Sigmoid colon (tissue), 7 donors: Measurements from ENCODE around the gene CLIP4. TPM values are rescaled to one million over a fixed set of nuclear protein-coding genes. Genes with fewer than 3 reads are reported as not detected.
A peak's percentile ranks its signal among the peaks of the same experiment; 100 is the strongest.

ENCODE experiments used
- DNase-seq: peaks from one replicate; pipeline ENCODE4 v3.0.0-alpha.2; 2019
- H3K27ac ChIP-seq, 4 donors: fragments of 200-600 bp; sonication (generic); one replicate each; pipeline ENCODE4 v1.5.1; 2016 to 2019; ENCODE audit warnings: mild to moderate bottlenecking in 1 of 4
- H3K27me3 ChIP-seq, 3 donors: fragments of 200-600 bp; sonication (generic); one replicate each; pipeline ENCODE4 v1.5.1; 2019; ENCODE audit warnings: mild to moderate bottlenecking in 1 of 3
- H3K36me3 ChIP-seq, 4 donors: fragments of 200-600 bp; sonication (generic); one replicate each; pipeline ENCODE4 v1.5.1; 2016 to 2019
- H3K4me1 ChIP-seq, 4 donors: fragments of 200-600 bp; sonication (generic); one replicate each; pipeline ENCODE4 v1.5.1; 2017 to 2019
- H3K4me3 ChIP-seq, 4 donors: fragments of 200-600 bp; sonication (generic); one replicate each; pipeline ENCODE4 v1.5.1; 2017 to 2019; ENCODE audit warnings: mild to moderate bottlenecking in 2 of 4, moderate library complexity in 1 of 4
- H3K9me3 ChIP-seq, 4 donors: fragments of 200-600 bp in 3 of 4; sonication (generic) in 3 of 4; one replicate each; pipeline versions ENCODE4 v1.5.1 to v1.6.1; 2013 to 2019
- EP300 ChIP-seq, 4 donors: sonication (generic); formaldehyde crosslinking; IDR thresholded peaks; one replicate each; pipeline ENCODE4 v1.6.1; 2017; ENCODE audit warnings: antibody characterized with exemption in 4 of 4
- POLR2A ChIP-seq, 2 donors: fragments of 450-650 bp; IDR thresholded peaks; one replicate each; pipeline ENCODE4 v1.6.1; 2016; ENCODE audit warnings: antibody characterized with exemption in 2 of 2, mild to moderate bottlenecking in 2 of 2, moderate library complexity in 2 of 2
- POLR2AphosphoS5 ChIP-seq, 4 donors: sonication (generic); formaldehyde crosslinking; IDR thresholded peaks; one replicate each; pipeline ENCODE4 v1.6.1; 2017; ENCODE audit warnings: antibody characterized with exemption in 4 of 4
- WGBS, 2 donors: extraction: QIAGEN DNeasy Blood & Tissue Kit; methylation state at CpG; one replicate each; pipeline ENCODE4 v1.1.7; 2013; 5-methylcytosine and 5-hydroxymethylcytosine counted together
- intact Hi-C: fragments of 100-400 bp; cut with DNase I; formaldehyde crosslinking; loops from one replicate; pipeline ENCODE4 v1.15.1; 2023
- polyA plus RNA-seq, 3 donors: library from polyadenylated mRNA; stranded (reverse); fragments of 200-250 nt; gene quantifications; one replicate each; pipeline ENCODE4 v1.2.3, GENCODE V29; 2013
- total RNA-seq, 4 donors: library from RNA; depleted of rRNA; stranded (reverse); fragments of >200 nt; gene quantifications; one replicate each; pipeline ENCODE4 v1.1.0, GENCODE V29; 2016
- TF ChIP-seq, protein P1 (sequence below), 4 experiments: fragments of 450-650 bp in 3 of 4; fragments of 200-600 bp in 1 of 4; IDR thresholded peaks; one replicate each; pipeline ENCODE4 v1.5.1; 2016 to 2019; ENCODE audit warnings: antibody characterized with exemption in 4 of 4, mild to moderate bottlenecking in 3 of 4, moderate library complexity in 2 of 4
- donor health status: healthy with polysubstance abuse.
- donor health status: Bipolar disorder and iron deficiency.
- donor health status: healthy.

CLIP4 gene, protein sequence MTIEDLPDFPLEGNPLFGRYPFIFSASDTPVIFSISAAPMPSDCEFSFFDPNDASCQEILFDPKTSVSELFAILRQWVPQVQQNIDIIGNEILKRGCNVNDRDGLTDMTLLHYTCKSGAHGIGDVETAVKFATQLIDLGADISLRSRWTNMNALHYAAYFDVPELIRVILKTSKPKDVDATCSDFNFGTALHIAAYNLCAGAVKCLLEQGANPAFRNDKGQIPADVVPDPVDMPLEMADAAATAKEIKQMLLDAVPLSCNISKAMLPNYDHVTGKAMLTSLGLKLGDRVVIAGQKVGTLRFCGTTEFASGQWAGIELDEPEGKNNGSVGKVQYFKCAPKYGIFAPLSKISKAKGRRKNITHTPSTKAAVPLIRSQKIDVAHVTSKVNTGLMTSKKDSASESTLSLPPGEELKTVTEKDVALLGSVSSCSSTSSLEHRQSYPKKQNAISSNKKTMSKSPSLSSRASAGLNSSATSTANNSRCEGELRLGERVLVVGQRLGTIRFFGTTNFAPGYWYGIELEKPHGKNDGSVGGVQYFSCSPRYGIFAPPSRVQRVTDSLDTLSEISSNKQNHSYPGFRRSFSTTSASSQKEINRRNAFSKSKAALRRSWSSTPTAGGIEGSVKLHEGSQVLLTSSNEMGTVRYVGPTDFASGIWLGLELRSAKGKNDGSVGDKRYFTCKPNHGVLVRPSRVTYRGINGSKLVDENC
- 10 to 100 TPM; 68.5 to 94.6 (median 80.7) TPM for total RNA-seq
- 1 to 10 TPM; 1.8 to 8.4 (median 5.0) TPM for polyA plus RNA-seq

DNA sequence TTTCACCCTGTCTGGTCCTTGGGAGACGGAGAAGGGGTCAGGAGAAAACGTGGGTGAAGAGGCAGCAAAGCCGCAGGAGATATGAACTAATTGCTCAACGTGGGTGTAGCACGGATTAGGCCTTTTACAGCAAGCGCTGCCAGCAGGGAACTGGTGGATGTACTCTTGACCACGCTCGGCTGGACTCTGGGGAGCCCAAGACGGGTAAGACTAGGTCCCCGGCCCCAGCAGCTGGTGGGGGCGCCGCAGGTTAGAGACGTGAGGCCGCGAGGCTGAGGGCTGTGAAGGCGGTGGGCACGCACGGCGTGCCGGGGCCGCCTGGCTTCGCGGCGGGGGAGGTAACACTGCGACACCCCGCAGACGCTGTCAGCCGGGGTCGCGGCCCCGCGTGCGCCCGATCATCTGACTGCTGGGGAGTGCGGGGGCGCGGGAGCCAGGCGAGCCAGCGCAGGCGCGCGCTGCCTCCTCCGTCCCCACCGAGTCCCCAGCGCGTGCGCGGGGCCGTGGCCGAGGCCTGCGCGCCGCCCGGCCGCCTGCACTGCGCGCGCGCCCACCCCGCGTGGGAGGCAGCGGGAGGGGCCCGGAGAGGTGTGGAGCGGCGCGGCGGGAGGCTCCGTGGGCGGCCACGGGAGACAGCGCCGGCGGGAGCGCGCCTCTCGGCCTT is at the start of gene CLIP4:
Gene CLIP4, plus strand, starts transcription at position 470 of the 664 bp plus-strand sequence. CDS start 5,974 bp downstream, outside the sequence.
- H3K4me1 ChIP-seq = peaks cover 0 to 28% (median 23%) of the 10 kb centered on the region in 4 donors
- peak within 1 kb of the TSS; percentile 62 to 84 (median 78) for H3K4me3 ChIP-seq
- H3K27me3 ChIP-seq = no peaks in the 10 kb centered on the region
- 3 to 11% methylated on average over 76 of the region's 76 CpGs for WGBS, 2 donors
- peak; percentile 78 for DNase-seq
- H3K36me3 ChIP-seq = no peaks in the 10 kb centered on the region
- peak in 3 of 4 donors; percentile 32 to 60 (median 34) for TF ChIP-seq POLR2AphosphoS5 (IDR thresholded peaks at IDR 0.05)
- TF ChIP-seq, protein P1, sequence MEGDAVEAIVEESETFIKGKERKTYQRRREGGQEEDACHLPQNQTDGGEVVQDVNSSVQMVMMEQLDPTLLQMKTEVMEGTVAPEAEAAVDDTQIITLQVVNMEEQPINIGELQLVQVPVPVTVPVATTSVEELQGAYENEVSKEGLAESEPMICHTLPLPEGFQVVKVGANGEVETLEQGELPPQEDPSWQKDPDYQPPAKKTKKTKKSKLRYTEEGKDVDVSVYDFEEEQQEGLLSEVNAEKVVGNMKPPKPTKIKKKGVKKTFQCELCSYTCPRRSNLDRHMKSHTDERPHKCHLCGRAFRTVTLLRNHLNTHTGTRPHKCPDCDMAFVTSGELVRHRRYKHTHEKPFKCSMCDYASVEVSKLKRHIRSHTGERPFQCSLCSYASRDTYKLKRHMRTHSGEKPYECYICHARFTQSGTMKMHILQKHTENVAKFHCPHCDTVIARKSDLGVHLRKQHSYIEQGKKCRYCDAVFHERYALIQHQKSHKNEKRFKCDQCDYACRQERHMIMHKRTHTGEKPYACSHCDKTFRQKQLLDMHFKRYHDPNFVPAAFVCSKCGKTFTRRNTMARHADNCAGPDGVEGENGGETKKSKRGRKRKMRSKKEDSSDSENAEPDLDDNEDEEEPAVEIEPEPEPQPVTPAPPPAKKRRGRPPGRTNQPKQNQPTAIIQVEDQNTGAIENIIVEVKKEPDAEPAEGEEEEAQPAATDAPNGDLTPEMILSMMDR (IDR thresholded peaks at IDR 0.05) = no peak
- no peak for TF ChIP-seq EP300 (IDR thresholded peaks at IDR 0.05)
- TF ChIP-seq POLR2A (IDR thresholded peaks at IDR 0.05) = no peak
- H3K9me3 ChIP-seq = no peaks in the 10 kb centered on the region
- intact Hi-C loops = loop anchor here (2.0 to 10.0 kb wide), 2 partner anchors 52 to 160 kb away; no protein-coding TSS in a partner anchor
- H3K27ac ChIP-seq = peak within 1 kb of the TSS; percentile 84 to 94 (median 91)

DNA sequence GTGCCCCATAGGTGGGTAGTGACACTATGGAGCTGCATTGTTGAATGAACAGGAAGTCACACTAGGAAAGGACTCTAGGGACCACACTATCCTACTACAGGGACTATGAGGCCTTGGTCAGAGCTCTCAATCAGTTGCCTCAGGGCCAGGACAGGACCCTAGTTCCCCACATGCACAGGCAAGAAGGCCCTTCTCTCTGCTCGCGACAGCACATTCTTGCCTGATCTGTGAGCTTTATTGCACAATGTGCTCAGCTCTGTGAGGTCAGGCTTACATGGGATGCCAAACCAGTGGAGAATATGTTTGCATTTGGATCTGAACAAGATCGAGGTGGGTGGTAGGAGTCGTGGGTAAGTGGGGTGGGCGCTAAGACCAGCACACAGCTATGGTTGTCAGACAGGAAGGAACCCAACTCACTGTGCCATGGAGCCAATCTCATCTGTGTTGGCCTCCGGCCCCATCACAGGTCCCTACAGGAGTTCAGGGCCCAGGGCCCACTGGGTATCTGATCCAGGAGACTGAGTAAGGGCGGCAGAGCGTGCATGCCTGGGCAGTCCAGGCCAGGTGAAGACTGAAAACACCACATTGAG is 48.8 kb upstream of the CLIP4 start:
- 90 to 91% methylated on average over 8 of the region's 8 CpGs for WGBS, 2 donors
- H3K4me3 ChIP-seq = no peak overlapping the region
- DNase-seq = no peak
- peaks cover 0 to 38% (median 35%) of the 10 kb centered on the region in 4 donors for H3K4me1 ChIP-seq
- H3K9me3 ChIP-seq = no peaks in the 10 kb centered on the region
- no peaks in the 10 kb centered on the region for H3K27me3 ChIP-seq
- H3K36me3 ChIP-seq = no peaks in the 10 kb centered on the region
- H3K27ac ChIP-seq = peak overlapping the region in 3 of 4 donors; percentile 30 to 79 (median 78)
- intact Hi-C loops = no loop called here
- TF ChIP-seq, protein P1 (IDR thresholded peaks at IDR 0.05) = no peak
- TF ChIP-seq POLR2A (IDR thresholded peaks at IDR 0.05) = no peak
- TF ChIP-seq POLR2AphosphoS5 (IDR thresholded peaks at IDR 0.05) = no peak
- TF ChIP-seq EP300 (IDR thresholded peaks at IDR 0.05) = no peak

DNA sequence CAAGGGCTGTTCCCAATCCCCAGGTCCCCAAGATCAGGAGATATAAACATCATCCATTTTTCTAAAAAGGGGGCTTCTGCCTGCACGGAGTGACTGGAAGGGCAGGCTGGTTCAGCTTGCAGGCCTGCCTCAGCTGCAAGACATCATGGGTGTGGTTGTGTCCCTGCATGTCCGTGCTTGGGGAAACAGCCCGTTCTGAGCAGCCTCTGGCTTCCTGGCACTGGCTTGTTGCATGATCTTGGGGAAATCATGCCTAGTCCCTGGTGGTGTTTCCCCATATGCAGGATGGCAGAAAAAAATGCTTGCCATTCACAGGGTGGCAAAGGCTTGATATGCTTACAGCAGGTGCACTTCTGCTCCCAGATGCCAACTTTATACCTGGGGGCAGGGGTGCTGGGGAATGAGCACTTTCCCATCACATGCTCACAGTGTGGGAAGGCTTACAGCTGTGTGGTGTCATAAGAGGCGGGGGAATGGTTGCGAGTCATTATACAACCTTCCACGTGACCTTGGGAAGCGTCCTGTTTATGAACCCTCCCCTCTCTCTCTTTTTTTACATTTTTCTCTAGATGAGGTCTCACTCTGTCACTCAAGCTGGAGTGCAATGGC is 48.1 kb upstream of the CLIP4 start:
- no peak for TF ChIP-seq POLR2A (IDR thresholded peaks at IDR 0.05)
- TF ChIP-seq EP300 (IDR thresholded peaks at IDR 0.05) = no peak
- TF ChIP-seq, protein P1 (IDR thresholded peaks at IDR 0.05) = no peak
- no peak for TF ChIP-seq POLR2AphosphoS5 (IDR thresholded peaks at IDR 0.05)
- 37 to 57% methylated on average over 7 of the region's 7 CpGs for WGBS, 2 donors
- Histone ChIP-seq H3K4me1 (peaks cover 0 to 38% (median 35%) of the 10 kb centered on the region in 4 donors), H3K27ac (peak overlapping the region in 2 of 4 donors; percentile 8 to 30), H3K27me3 (no peaks in the 10 kb centered on the region), H3K9me3 (no peaks in the 10 kb centered on the region), H3K4me3 (no peak overlapping the region), H3K36me3 (no peaks in the 10 kb centered on the region)
- no peak for DNase-seq
- intact Hi-C loops = no loop called here

DNA sequence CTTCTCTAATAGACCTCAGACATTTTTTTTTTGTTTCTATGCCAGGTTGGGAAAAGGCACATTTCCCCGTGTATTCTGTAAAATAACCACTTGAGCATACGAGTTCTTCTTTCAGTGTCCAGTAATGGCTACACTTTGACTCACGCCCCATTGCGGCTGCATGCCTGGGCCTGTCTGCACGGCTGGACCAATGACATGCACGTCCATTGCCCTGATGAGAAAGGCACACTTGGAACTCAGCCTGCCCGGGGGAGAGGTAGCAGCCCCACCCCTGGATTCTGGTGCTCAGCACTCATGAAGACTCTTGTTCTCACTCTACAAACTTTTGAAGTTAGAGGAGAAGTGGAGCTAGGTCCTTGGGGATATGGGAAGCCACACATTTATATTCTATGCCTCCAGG is 46.7 kb upstream of the CLIP4 start:
- no peaks in the 10 kb centered on the region for H3K36me3 ChIP-seq
- WGBS, 2 donors = 78 to 91% methylated on average over 7 of the region's 7 CpGs
- no peak overlapping the region for H3K4me3 ChIP-seq
- TF ChIP-seq POLR2AphosphoS5 (IDR thresholded peaks at IDR 0.05) = no peak
- TF ChIP-seq, protein P1 (IDR thresholded peaks at IDR 0.05) = no peak
- no peak overlapping the region for H3K27ac ChIP-seq
- no peak for DNase-seq
- no peaks in the 10 kb centered on the region for H3K9me3 ChIP-seq
- H3K4me1 ChIP-seq = peaks cover 0 to 28% (median 25%) of the 10 kb centered on the region in 4 donors
- no peaks in the 10 kb centered on the region for H3K27me3 ChIP-seq
- intact Hi-C loops = no loop called here
